COLO829 (cell line): Measurements from ENCODE around the gene RBM44.

Experiments used
- DNase-seq: peaks from one replicate; pipeline ENCODE4 v3.0.0; 2012; ENCODE audit warnings: low spot score

Gene RBM44

GRCh38 chr2:237886685-237887481 lies 88.3 kb downstream of the RBM44 start:
- no peak for DNase-seq

- DNase-seq, result no peak
Measured at GRCh38 chr2:237888389-237888788, 89.8 kb downstream of the RBM44 start.

- no peak for DNase-seq
Measured at GRCh38 chr2:237889016-237889415, 90.4 kb downstream of the RBM44 start.

GRCh38 chr2:237889811-237890210 lies 91.2 kb downstream of the RBM44 start:
- no peak for DNase-seq
